GM18861 (cell line): ENCODE measurements around the gene ARRDC2.
"Not testable (repeated sequence)": the region's sequence is repeated elsewhere in the genome, so short reads cannot be mapped to it uniquely, and the experiment has no call there.

Experiments used
- ATAC-seq: cut with Tn5 transposase; IDR thresholded peaks from one replicate; pipeline ENCODE4 v1.9.1; 2021; ENCODE audit not compliant: unreplicated experiment

ARRDC2 gene

DNA sequence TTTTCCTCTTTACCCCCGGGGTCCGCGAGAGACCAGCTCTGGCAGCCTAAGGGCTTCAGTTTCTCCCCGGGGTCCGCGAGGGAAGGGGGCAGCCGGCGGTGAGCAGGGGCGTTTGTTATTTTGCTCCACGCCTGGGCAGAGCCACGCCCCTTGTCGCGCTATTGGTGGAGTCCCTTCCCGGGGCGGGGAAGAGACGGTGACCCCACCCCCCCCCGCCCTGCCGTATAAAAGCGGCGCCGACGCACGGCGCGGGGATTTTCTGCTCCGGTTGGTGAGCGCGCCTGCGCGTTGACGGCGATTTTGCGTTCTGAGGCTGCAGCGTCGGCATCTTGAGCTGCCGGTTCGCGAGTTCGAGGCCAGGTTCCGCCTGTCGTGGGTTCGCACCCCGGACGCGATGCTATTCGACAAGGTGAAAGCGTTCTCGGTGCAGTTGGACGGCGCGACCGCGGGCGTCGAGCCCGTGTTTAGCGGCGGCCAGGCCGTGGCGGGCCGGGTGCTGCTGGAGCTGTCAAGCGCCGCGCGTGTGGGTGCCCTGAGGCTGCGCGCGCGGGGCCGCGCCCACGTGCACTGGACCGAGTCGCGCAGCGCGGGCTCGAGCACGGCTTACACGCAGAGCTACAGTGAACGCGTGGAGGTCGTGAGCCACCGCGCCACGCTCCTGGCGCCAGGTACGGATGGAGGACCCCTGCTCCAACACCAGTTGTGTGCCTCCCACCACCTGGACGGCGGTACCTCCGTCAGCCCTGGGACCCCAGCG lies at the start of gene ARRDC2:
Gene ARRDC2, plus strand, starts transcription at position 254 of the 757 bp plus-strand sequence. Its CDS starts 141 bp downstream, at position 395.
- peak; percentile 34 for ATAC-seq

DNA sequence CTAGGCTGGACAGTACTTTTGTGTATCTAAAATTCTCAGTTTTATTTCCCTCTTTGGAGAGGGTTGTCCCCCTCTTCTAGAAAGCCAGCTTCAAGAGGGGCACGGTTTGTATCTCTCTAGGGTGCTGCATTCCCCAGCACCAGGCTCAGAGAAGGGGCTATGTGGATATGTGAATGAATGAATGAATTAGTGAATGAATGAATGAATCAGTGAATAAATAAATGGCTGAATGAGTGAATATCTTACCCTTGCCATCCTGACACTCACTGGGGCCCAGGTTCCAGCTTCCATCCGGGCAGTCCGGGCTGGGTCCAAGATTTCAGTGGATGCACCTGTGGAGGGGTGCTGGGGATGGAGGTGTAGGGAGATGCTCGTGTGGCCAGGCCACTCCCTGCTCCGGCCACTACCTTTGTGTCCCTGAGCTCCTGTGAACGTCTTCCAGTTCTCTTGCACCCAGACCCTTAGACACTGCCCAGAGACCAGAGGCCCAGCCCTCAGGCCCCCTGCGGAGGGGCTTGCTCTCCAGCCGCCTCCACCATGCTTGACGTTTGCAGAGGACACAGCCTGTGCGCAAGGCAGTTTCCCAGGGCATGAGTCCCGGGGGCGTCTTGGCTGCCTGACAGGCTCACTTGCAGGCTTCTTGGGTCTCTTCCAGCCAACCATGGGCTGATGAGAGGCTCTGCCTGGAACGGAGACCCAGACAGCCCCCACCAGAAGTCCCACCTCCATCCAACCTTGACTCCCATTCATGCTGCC lies 43.9 kb upstream of the ARRDC2 start:
- no peak for ATAC-seq

DNA sequence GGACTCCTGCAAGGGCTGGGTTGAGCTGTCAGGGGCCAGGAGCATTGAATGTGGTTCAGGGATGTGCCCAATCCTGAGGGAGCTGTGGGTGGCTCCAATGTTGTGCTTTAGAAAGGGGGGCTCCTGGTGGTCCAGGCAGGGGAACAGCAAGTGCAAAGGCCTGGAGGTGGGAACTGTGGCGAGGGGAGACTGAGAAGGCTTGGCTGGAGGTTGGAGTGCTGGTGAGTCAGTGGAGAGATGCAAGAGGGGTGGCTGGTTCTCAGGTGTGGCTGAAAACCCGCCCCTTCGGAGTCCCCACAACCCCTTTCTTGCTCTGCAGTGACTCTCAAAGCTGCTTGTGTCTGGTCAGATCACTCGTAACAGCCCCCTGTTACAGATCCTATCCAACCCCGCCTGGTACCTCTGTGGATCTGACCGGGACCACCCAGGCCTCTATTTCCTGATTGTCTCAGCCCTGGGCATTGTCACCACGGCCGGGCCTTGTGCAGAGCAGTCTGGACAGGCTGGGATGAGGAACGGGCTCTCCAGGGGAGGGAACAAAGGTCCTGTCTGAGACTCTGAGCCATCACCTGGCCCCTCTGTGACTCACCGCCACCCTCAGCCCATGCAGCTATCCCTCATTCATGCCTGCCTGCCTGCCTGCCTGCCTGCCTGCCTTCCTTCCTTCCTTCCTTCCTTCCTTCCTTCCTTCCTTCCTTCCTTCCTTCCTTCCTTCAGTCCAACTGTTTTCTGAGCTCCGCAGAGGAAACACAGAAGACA lies 42.4 kb upstream of the ARRDC2 start:
- ATAC-seq = no peak

DNA sequence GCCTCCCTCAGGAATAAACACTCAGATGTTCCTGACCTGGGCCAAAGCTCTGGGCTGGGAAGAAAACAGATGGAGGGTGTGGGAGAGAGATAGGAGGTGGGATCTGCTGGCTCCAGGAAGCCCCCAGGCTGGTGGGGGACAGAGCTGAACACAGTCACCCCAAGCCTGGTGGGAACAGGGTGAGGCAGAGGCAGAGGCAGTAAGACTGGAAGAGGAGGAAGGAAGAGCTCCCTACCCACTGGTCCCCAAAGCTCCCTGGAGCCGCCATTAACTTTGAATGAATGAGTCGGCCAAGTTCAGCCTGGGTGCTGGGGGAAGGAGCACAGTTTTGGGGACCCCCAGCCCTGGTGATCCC lies 41.9 kb upstream of the ARRDC2 start:
- no peak for ATAC-seq

DNA sequence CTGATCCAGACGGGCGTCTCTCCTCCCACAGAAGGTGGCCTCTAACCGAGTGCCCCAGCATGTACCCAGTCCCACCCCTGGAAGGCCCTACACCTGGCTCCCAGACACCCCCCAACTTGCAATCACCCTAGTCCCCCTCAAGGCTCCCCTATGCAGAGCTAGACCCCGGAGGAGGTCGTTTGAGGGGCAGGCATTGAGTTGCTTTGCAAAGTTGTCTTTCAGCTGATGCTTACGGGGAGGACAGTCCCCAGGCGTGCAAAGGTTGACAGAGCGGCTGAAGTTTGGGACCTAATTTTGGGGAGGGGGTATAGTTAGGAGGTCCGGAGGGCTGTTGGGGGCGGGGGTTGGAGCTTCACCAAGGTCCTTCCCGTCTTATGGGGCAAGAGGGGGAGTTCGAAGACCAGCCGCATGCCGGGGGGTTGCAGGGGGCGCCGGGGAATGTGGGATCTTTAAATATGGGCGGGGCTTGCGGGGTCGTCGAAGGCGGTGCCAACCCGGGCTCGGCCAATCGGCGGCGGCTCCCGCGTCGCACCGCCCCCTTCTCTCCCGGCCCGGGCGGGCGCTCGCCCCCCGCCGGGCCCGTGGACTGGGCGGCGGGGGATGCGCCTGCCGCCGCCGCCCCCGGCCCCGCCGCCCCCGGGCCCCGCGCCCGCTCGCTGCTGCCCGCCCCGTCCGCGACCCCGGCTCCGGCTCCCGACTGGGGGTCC lies 41.3 kb upstream of the ARRDC2 start, which contains the start of gene KCNN1:
Gene KCNN1, plus strand, starts transcription at position 558 of the 707 bp plus-strand sequence. CDS start 6,782 bp downstream, outside the sequence.
- no peak for ATAC-seq

DNA sequence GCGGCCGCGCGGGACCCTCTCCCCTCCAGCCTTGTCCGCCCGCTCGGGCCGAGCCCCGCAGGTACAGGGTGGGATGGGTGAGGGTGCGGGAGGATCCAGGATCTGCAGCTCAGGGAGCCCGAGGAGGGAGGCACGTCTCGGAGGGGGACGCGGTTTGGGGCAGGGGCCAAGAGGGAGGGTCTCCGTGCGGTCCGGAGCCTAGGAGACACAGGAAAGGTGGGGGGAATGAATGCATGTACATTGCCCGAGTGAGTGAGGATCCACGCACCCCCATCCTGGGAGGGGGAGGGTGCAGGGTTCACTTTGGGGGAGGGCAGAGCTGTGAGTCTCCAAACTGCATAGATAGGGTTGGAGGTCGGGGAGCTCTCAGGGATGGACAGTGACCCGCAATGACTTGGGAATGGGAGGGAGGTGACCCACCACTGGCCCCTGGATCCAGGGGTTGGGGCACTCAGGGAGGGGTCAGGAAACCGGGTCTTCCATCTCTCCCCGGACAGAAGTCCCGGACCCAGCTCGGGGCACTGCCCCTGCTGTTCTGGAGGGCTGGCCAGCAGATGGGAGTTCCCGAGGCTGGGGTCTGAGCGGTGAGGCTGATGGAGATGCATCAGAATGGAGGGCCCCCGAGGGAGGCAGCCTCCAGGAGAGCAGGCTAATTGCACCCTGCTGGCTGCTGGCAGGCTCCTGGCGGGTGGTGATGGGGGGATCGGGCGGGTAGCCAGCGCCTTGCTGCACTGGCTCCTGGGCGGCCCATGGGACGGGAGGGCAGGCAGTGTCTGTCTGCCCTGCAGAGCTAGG lies 40.5 kb upstream of the ARRDC2 start:
- ATAC-seq = no peak

DNA sequence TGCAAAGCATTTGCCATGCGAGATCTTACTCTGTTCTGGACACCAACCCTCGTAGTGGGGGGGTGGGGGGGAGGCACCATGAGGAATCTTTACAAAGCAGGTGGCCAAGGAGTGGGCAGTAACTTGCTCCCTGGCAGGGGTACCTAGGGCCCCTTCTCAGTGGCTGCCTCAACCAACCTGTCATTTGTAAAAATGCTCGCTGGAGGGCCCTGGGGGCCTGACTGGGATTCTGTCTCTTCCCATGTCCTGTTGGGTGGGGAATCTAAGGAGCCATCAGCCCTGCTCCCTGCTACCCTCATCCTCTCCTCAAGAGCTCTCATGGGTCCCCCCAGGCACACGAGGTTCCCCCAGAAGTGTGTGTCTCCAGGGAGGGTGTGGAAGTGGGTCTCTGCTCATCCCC lies 39.6 kb upstream of the ARRDC2 start:
- no peak for ATAC-seq

DNA sequence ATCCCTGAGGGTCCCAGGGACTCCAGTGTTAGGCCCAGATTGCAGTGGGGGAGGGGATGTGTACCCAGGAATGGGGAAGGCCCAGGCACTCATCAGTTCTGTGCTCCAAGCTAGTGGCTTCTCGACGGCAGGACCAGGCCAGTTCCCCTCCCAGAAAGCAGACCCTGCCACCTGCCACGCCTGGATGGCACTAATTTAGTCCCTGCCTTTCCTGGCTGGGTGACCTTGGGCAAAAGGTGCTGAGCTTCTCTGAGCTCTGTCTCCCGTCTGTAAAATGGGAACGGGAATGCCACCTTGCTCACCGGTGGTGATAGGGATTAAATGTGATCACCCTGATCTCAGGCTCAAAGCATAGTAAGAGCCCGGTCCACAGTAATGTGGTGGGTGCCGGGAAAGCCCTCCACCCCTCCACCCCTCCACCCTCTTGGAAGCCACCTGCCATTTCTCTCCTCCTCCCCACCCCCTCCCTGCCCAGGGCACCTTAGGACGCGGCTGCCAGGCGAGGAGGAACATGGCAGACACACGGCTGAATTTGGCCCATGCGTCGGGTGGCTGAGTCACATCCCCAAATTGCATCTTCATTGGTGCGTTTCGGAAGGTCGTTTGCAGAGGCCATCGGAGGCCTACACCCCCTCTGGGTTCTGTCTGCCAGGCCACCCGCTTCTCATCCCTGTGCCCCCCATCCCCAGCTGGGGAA lies 38.7 kb upstream of the ARRDC2 start:
- ATAC-seq = no peak

DNA sequence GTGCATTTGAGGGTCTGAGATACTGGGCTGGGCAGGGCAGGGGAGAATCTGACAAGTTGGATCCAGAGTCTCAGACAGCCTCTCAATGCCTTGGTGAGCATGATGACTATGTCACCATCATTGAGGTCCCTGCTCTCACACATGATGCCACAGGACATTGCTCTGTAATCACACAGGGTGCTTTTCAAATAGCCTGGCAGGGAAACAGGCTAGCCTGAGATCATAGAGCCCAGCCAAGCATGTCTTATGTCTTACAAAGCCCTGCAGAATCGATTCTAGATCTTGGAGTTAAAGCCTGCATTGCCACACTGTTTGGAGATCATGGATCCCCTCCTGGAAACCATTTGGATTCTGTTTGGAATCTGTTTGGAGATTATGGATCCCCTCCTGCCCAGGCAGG lies 35.7 kb upstream of the ARRDC2 start:
- ATAC-seq = no peak

DNA sequence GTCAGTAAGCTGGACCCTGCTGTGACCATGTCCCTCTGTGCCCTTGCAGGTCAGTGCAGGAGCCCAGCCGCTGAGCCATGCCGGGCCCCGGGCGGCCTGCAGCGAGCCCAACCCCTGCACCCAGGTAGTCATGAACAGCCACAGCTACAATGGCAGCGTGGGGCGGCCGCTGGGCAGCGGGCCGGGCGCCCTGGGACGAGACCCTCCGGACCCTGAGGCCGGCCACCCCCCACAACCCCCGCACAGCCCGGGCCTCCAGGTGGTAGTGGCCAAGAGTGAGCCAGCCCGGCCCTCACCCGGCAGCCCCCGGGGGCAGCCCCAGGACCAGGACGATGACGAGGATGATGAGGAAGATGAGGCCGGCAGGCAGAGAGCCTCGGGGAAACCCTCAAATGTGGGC lies 34.2 kb upstream of the ARRDC2 start:
- ATAC-seq = no peak

DNA sequence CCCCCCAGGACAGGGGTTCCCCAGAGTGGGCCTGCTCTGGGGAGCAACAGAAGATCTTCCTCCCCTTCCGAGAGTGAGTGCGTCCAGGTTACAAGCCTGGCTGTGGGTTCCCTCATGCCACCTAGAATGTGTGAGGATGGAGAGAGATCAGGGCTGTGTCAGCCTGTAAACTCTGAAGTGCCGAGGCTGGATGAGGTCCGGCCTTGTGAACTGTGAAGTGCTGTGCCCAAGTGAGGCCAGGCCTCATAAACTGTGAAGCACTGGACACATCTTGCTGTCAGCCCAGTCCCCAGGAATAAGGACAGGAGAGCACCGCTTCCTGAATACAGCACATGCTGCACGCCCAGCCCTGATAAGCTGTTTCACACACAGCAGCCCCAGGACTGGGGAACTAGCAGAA lies 33.4 kb upstream of the ARRDC2 start:
- ATAC-seq = no peak

DNA sequence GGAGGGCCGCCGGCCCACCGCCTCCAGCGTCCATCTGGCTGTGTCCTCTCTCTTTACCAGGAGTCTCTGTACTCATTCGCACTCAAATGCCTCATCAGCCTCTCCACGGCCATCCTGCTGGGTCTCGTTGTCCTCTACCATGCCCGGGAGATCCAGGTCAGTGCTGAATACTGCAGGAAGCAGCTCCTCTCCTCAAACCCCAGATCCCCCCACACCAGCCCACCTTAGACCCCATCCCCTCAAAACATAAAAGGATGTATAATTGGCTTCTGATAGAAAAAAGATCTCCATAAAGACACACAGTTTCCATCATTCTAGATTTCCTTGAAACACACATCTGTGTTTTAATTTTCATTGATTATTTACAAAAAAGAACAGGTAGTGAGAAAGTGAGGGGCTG lies 32.9 kb upstream of the ARRDC2 start:
- no peak for ATAC-seq

DNA sequence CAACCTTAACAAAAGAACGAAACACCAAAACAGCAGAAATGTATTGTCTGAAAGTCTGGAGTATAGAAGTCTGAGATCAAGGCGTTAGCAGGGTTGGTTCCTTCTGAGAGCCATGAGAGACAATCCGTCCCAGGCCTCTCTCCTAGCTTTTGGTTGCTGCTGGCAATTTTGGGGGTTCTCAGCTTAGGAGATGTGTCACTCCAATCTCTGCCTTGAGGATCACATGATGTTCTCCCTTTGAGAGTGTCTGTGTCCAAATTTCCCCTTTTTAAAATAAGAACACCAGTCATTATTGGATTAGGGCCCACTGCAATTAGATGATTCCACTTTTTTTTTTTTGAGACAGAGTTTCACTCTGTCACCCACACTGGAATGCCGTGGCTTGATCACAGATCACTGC lies 30.9 kb upstream of the ARRDC2 start:
- no peak for ATAC-seq

DNA sequence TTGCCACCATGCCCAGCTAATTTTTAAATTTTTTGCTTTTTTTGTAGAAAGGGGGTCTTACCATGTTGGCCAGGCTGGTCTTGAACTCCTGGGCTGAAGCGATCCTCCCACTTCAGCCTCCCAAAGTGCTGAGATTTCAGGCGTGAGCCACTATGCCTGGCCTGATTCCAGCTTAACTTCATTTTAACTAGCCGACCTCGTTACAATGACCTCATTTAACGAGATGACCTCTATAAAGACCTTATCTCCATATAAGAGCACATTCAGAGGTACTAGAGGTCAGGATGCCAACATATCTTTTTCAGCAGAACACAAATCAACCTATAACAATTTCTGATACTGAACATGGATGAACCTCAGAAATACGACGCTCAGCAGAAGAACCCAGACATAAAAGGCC lies 30.5 kb upstream of the ARRDC2 start:
- ATAC-seq = no peak

DNA sequence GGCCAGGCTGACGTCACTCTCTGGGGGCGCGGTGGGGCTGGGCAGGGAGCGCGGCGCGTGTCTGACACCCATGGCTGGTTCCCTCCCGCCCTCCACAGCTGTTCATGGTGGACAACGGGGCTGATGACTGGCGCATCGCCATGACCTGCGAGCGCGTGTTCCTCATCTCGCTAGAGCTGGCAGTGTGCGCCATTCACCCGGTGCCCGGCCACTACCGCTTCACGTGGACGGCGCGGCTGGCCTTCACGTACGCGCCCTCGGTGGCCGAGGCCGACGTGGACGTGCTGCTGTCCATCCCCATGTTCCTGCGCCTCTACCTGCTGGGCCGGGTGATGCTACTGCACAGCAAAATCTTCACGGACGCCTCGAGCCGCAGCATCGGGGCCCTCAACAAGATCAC lies 26.4 kb upstream of the ARRDC2 start:
- no peak for ATAC-seq

DNA sequence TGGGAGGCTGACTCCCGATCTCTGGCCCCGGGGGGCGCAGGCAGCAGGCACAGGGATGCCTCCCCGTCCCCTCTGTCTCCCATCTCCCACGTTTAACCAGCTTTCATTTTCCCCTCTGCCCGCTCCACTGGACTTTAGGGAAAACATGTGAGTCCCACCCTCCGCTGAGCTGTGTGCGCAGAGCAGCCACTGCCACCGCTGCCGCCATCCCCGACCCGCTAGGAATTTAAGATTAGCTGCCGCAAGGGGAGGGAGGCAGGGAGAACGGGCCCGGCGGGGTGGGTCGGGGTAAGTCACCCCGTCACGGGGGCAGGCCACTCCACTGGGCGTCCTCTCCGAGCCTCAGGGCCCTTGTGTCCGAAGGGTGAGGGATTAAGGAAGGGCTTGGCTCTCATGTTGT lies 25.5 kb upstream of the ARRDC2 start:
- no peak for ATAC-seq

DNA sequence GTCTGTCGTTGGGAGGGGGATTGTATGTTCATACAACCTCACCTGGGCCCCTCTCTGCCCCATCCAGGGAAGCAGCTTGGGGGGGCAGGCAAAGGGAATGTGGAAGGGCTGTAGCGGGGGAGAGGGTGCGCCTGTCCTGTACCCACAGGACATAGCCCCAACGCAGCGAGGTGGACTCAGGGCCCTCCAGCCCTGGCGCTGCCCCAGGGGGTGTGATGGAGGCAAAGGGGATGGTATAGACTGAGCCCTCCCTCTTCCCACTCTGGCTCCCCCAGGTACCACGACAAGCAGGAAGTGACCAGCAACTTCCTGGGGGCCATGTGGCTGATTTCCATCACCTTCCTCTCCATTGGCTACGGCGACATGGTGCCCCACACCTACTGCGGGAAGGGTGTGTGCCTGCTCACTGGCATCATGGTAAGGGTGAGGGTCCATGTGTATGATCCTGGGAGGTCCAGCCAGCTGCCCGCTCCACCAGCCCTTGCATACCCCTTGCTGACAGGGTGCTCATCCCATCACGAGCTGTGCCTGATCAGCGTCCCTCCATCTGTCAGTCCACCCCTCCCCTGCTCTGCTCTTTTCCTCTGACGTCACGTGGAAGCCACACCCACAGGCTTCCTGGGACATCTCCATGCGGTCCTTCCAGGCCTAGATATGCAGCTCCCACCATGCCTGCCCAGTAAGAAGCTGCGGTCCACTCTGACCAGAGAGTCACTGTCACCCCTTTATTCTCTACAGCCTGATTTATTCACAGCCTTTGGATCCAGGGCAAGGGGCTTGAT lies 22.7 kb upstream of the ARRDC2 start:
- ATAC-seq = no peak

DNA sequence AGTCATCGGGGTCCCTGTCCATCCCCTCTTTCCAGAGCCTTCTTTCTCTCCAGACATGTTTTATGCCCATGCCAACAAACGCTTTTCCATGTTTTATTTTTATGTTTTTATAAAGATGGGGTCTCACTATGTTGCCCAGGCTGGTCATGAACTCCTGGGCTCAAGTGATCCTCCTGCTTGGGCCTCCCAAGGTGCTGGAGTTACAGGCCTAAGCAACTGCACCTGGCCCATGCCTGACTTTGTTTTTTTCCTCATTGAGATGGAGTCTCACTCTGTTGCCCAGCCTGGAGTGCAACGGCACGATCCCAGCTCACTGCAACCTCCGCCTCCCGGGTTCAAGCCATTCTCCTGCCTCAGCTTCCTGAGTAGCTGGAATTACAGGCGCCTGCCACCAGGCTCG lies 21.4 kb upstream of the ARRDC2 start:
- ATAC-seq = not testable (repeated sequence)

DNA sequence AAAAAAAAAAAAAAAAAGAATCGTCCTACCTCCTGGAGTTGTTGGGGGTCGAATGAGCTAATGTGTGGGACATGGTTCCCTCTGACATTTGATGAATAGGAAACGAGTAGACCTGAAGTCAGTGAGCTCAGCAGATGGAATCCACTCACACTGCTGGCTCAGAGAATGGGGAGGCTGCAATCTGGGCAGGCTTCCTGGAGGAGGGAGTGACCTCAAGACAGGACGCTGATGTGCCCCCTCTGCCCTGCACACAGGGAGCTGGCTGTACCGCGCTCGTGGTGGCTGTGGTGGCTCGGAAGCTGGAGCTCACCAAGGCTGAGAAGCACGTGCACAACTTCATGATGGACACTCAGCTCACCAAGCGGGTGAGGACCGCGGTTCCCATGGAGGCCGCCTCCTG lies 19.8 kb upstream of the ARRDC2 start:
- ATAC-seq = no peak
